IPS-18a (cell line): ENCODE data around the gene NCKAP5.

Source experiments
- H3K27ac ChIP-seq: one replicate; pipeline ENCODE4 v1.5.1; 2013; ENCODE audit warnings: low read length
- H3K27me3 ChIP-seq: one replicate; pipeline ENCODE4 v1.6.1; 2013; ENCODE audit warnings: mild to moderate bottlenecking, low read length; ENCODE audit not compliant: control insufficient read depth, insufficient read depth
- H3K36me3 ChIP-seq: one replicate; pipeline ENCODE4 v1.6.1; 2013; ENCODE audit warnings: low read depth, low read length; ENCODE audit not compliant: control insufficient read depth
- H3K4me1 ChIP-seq: one replicate; pipeline ENCODE4 v1.6.1; 2013; ENCODE audit warnings: low read depth, low read length; ENCODE audit not compliant: control insufficient read depth
- H3K4me3 ChIP-seq: one replicate; pipeline ENCODE4 v1.5.1; 2013; ENCODE audit warnings: low read length
- H3K9ac ChIP-seq: one replicate; pipeline ENCODE4 v1.6.1; 2013; ENCODE audit warnings: mild to moderate bottlenecking, low read length, moderate library complexity
- H3K9me3 ChIP-seq: one replicate; pipeline ENCODE4 v1.6.1; 2013; ENCODE audit warnings: low read depth, low read length; ENCODE audit not compliant: control insufficient read depth

The NCKAP5 gene

DNA sequence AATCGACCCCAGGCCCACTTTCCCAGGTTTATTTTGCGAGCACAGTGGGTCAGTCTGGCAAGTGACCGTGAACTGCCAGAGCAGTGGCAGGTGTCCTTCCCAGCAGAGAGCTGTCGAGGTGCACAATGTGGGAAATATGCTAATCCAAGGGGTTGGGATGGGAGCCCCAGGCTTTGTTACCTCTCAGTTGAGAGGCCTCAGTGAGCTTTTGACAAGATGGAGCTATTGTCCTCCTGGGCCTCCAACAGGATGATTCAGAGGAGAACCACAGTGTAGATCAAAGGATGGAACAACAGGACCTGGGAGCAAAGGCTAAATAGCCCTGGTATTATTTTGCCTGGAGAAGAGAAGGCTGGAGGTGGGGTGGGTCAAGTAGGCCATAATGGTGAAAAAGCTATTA is 150.8 kb downstream of the NCKAP5 start:
- Histone ChIP-seq H3K27ac (no peak overlapping the region), H3K9ac (no peak overlapping the region), H3K27me3 (peaks cover 8% of the 10 kb centered on the region), H3K36me3 (no peaks in the 10 kb centered on the region), H3K9me3 (no peaks in the 10 kb centered on the region), H3K4me3 (no peak overlapping the region), H3K4me1 (peaks cover 30% of the 10 kb centered on the region)

DNA sequence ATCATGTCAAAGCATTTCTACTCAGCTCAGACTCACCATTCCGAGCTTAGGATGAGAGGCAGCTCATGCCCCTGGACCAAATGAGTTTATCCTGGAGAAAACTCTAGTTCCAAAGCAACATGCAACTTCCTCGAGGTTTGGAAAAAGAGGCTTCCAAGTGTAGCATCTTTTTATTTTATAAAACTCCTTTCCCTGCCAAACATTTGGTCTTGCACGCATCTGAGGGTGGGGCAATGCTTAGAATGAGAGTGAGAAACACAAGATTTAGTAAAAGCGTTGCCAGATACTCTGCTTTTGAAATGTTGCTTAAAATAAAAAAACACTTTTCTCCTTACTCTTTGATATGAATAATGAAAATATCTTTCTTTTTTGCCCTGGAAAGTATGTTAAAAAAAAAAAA is 151.5 kb downstream of the NCKAP5 start:
- no peak overlapping the region for H3K4me3 ChIP-seq
- no peaks in the 10 kb centered on the region for H3K36me3 ChIP-seq
- peaks cover 12% of the 10 kb centered on the region for H3K27me3 ChIP-seq
- H3K9ac ChIP-seq, result no peak overlapping the region
- no peaks in the 10 kb centered on the region for H3K9me3 ChIP-seq
- H3K27ac ChIP-seq, result no peak overlapping the region
- H3K4me1 ChIP-seq, result peaks cover 24% of the 10 kb centered on the region

DNA sequence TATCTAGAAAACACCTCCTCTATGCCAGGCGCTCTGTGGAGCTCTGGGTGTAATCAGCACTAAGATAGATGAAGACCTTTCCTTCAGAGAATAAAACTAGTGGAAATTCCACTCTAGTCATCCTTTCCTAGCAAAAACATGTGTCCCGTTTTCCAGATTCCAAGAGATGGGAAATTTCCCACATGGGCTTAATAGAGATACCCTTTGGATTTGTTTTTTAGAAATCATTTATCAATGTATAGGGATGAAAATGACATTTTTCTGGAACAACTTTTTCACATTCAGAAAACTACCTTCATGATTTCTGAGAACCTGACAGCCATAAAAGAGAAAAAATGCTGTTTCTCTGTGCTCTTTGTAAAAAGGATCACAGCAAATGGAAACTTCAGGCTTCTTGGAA is 152.1 kb downstream of the NCKAP5 start:
- H3K27me3 ChIP-seq, result peaks cover 12% of the 10 kb centered on the region

DNA sequence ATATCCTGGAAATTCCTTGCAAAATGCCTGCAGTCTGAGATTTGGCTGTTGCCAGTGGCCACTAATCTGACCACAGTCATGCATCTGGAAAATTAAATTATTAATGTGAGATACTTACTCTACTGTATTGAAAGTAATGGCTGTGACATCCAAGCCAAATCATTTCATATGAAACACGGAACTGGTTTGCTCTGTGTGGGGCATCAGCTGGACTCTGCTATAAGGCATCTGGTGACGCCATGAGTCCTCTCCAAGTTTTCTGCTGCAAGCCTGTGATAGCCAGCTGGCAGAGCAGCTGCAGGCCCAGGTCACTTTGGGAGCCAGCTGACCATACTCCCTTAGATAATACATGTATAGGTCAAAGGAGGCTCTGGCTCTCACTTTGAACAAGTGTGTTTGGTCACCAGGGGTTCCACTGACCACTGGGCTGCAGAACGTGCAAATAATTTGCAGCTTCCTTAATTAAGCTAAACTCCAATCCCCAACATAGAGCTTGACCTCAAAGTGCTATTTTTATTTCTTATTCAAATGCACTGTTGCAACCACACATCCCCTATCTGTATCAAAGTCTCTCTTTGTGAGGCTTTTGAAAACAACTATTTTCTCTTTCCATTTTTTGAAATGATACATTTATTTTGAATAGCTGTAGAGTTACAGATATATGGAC is 152.9 kb downstream of the NCKAP5 start:
- H3K4me3 ChIP-seq, result no peak overlapping the region
- no peaks in the 10 kb centered on the region for H3K36me3 ChIP-seq
- no peaks in the 10 kb centered on the region for H3K9me3 ChIP-seq
- no peak overlapping the region for H3K27ac ChIP-seq
- peaks cover 21% of the 10 kb centered on the region for H3K4me1 ChIP-seq
- peaks cover 12% of the 10 kb centered on the region for H3K27me3 ChIP-seq
- no peak overlapping the region for H3K9ac ChIP-seq

More for the DNA sequence above, 152.1 kb downstream of the NCKAP5 start:
- H3K9me3 ChIP-seq, result no peaks in the 10 kb centered on the region
- peaks cover 24% of the 10 kb centered on the region for H3K4me1 ChIP-seq
- no peak overlapping the region for H3K4me3 ChIP-seq
- no peak overlapping the region for H3K27ac ChIP-seq
- H3K36me3 ChIP-seq, result no peaks in the 10 kb centered on the region
- no peak overlapping the region for H3K9ac ChIP-seq

DNA sequence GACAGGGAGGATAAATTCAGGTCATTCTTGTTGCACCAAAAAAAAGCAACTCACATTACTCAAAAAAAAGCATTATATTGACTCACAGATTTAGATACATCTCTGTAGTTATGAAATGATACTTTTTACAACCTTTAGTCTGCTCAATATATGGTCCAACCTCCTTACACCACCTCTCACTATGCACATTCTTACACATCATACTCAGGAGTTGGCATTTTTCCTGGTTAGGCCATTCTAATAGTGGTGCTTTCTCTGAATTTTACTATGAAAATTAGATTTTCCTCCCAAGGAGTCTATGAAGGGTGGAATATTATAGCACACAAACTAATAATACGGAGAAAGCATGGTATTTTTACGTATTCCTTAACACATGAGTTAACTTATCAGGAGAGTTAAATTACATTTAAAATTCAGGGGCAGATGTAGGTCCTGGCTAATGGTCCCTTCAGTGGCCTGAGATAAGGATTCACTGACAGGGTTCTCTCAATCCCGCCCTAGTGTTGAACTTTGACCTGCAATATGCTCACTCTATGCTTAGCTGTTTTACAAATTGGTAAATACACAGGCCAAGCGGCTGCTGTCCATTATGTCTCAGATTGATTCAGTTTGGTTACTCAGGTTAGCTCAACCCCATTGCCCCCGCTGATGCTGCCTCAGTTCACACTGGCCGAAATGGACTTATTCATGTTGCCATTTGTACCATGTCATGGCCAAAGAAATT is 153.6 kb downstream of the NCKAP5 start:
- no peak overlapping the region for H3K4me3 ChIP-seq
- no peaks in the 10 kb centered on the region for H3K9me3 ChIP-seq
- H3K4me1 ChIP-seq, result peaks cover 21% of the 10 kb centered on the region

DNA sequence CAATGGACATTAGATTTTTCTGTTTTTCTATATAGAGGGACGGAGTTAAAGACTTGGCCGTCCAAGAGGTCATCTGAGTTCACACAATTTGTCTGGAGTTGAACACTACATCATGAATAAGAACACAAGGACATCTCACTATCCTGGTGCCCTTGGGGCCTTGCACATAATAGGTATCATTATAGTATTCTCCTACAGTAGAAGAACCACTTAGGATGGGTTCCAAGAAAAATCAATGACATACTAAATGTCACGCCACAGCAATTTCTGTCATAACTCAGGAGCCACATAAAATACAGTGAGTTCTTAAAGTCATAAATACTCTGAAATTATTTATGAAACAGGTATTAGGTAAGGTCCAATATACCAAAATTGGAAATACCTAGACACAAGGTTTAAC is 154.4 kb downstream of the NCKAP5 start:
- Histone ChIP-seq H3K9ac (no peak overlapping the region), H3K36me3 (no peaks in the 10 kb centered on the region), H3K27me3 (peaks cover 12% of the 10 kb centered on the region), H3K4me3 (no peak overlapping the region), H3K4me1 (peaks cover 21% of the 10 kb centered on the region), H3K9me3 (no peaks in the 10 kb centered on the region), H3K27ac (no peak overlapping the region)

More for the DNA sequence above, 153.6 kb downstream of the NCKAP5 start:
- no peaks in the 10 kb centered on the region for H3K36me3 ChIP-seq
- H3K9ac ChIP-seq, result no peak overlapping the region
- H3K27me3 ChIP-seq, result peaks cover 12% of the 10 kb centered on the region
- no peak overlapping the region for H3K27ac ChIP-seq

DNA sequence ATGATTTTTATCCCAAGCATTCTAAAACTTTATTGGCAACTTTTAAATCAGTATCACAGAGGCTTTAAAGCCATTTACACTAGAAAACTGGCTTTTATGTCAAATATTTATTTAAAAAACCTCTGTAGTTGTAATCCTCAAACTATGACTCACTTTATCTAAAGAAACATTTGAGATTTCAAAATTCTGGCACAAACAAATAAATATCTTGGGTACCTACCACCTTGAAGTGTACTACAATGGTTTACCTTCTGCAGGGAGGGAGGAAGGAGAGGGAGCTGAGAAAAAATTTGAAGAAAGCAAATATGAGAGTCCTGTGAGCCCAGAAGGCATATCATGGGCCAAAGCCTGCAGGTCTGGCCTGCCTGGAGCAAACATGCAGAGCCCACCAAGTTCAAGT is 155.6 kb downstream of the NCKAP5 start:
- no peak overlapping the region for H3K4me3 ChIP-seq
- no peaks in the 10 kb centered on the region for H3K9me3 ChIP-seq

DNA sequence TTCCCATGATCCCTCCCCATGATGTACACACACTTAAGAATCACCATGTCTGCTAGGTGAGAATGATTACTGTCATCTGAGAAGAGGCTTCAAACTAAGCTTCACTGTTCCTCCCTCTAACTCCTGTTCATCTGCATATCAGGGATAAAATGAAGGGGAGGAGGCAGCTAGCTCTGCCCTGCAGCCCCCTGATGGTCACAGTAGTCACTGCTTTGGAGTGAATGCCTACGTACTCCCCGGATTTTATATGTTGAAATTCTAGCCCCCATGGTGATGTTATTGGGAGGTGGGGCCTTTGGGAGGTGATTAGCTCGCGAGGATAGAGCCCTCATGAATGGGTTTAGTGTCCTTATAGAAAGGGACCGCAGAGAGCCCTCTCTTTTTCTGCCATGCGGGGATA is 156.4 kb downstream of the NCKAP5 start:
- Histone ChIP-seq H3K27ac (no peak overlapping the region), H3K4me1 (peaks cover 7% of the 10 kb centered on the region), H3K9me3 (no peaks in the 10 kb centered on the region), H3K27me3 (peaks cover 12% of the 10 kb centered on the region), H3K36me3 (no peaks in the 10 kb centered on the region), H3K4me3 (no peak overlapping the region), H3K9ac (no peak overlapping the region)

More for the DNA sequence above, 155.6 kb downstream of the NCKAP5 start:
- H3K36me3 ChIP-seq, result no peaks in the 10 kb centered on the region
- no peak overlapping the region for H3K9ac ChIP-seq
- H3K27ac ChIP-seq, result no peak overlapping the region
- H3K4me1 ChIP-seq, result peaks cover 12% of the 10 kb centered on the region
- peaks cover 12% of the 10 kb centered on the region for H3K27me3 ChIP-seq

DNA sequence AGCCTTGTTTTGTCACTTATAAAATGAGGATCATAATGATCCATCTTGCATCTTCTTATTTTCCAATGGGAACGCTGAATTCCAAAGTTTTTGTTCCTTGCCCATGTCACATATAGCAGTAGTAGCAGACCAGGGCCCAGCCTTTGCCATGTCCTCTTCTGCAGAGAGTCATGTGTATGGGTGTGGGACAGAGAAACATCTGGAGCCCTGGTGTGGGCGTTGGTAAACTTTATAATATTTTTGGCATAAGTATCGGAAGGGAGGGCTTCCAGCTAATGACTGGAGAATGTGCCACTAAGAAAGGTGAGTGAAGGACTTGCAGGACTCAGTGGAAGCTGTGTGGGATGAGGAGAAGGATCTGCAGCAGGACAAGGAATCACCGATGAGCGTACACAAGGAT is 157.2 kb downstream of the NCKAP5 start:
- Histone ChIP-seq H3K36me3 (no peaks in the 10 kb centered on the region), H3K27me3 (peaks cover 12% of the 10 kb centered on the region), H3K4me1 (peaks cover 7% of the 10 kb centered on the region), H3K9ac (no peak overlapping the region), H3K4me3 (no peak overlapping the region), H3K9me3 (no peaks in the 10 kb centered on the region), H3K27ac (no peak overlapping the region)

DNA sequence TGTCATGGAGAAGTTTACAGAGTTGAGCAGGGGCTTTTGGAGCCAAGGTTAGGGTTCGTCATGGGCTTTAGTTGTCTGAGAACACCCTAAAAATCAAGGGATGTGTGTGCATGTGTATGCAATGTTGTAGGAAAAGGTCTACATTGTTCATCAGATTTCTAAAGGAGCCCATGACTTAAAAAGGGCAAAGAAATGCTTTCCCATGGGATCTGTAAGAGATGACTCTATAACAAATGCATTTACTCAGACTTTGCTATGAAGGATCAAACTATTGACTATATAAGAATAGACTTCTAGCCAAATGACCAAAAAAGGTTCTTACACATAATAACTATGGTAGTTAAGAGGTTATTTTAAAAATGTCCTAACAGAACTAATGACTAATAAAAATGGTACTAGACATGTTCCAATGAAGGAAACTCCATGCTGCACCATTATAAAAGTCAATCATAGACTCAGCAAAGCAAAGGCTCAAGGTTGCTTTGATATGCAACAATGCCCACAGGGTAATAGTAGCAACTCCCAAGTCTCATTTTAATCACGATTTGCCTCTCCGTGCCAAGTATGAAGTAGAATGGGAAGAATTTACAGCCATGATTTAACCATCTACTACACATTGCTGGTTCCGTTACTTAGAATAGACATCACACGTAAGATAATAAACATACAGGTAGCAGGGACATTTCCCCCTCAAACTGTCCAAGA is 158.5 kb downstream of the NCKAP5 start:
- Histone ChIP-seq H3K4me1 (peaks cover 7% of the 10 kb centered on the region), H3K9ac (no peak overlapping the region), H3K9me3 (no peaks in the 10 kb centered on the region), H3K27ac (no peak overlapping the region), H3K36me3 (no peaks in the 10 kb centered on the region), H3K4me3 (no peak overlapping the region), H3K27me3 (peaks cover 12% of the 10 kb centered on the region)

DNA sequence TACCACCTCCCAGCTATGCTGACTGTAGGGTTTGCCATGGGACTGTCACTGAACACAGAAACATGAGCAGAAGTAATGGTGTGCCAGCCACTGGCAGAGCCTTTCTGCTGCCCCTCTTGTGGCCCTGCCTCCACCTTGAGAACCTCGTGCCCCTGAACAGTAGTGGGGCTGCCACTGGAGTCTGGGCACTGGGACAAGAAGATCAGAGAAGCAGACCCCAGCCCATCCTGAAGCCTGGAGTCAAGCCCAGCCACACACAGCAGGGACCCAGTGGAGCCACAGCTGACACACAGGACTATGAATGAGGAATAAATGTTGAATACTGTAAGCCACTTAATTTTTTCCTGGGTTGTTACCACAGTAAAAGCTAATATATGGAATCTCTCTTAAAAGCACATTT is 159.6 kb downstream of the NCKAP5 start:
- Histone ChIP-seq H3K36me3 (no peaks in the 10 kb centered on the region), H3K9ac (no peak overlapping the region), H3K4me3 (no peak overlapping the region), H3K27me3 (peaks cover 12% of the 10 kb centered on the region), H3K9me3 (no peaks in the 10 kb centered on the region), H3K4me1 (peaks cover 7% of the 10 kb centered on the region), H3K27ac (no peak overlapping the region)
